ENCODE results near the gene SMYD3. TPM values are rescaled to one million over a fixed set of nuclear protein-coding genes. Genes with fewer than 3 reads are reported as not detected.
A peak's percentile ranks its signal among the peaks of the same experiment; 100 is the strongest.

Gene SMYD3
- total and polyA plus RNA-seq, 9 of the 15 experiments (the other 6 are each of a cell fraction or from before 2014, with no cell fraction given): 128 to 440 (median 197) TPM

- TF ChIP-seq KLF16 (IDR thresholded peaks at IDR 0.05): no peak
- peak; percentile 75; the same call in 1 of the 2 replicates for TF ChIP-seq PML (IDR thresholded peaks at IDR 0.05; ENCODE audit: low read length)
- no peak for TF ChIP-seq CLOCK (CRISPR knock-in tag; IDR thresholded peaks at IDR 0.05; ENCODE audit: borderline replicate concordance)
- peak; percentile 51; the same call in 1 of the 2 replicates for TF ChIP-seq ZEB2 (IDR thresholded peaks at IDR 0.05)
- 0 out of 2 replicates have a peak, but pooled peaks have one; percentile 38 for TF ChIP-seq ZNF324 (CRISPR knock-in tag; IDR thresholded peaks at IDR 0.05)
- TF ChIP-seq KDM5B (IDR thresholded peaks at IDR 0.05; ENCODE audit: insufficient replicate concordance, low read depth, low read length): no peak
- TF ChIP-seq RFX7 (CRISPR knock-in tag; IDR thresholded peaks at IDR 0.05): no peak
- no peak for TF ChIP-seq ZNF347 (CRISPR knock-in tag; IDR thresholded peaks at IDR 0.05; ENCODE audit: low read depth)
- TF ChIP-seq EGR1 (conservative IDR thresholded peaks at IDR 0.05): peak; percentile 49; the same call in 1 of the 2 replicates
- TF ChIP-seq SREBF2 (CRISPR knock-in tag; IDR thresholded peaks at IDR 0.05): no peak
- TF ChIP-seq NR2C1 (IDR thresholded peaks at IDR 0.05): no peak
- TF ChIP-seq NR2C1 (tag; IDR thresholded peaks at IDR 0.05): no peak
- peak; percentile 84 for TF ChIP-seq SMARCE1 (IDR thresholded peaks at IDR 0.05)
- TF ChIP-seq FOXM1 (IDR thresholded peaks at IDR 0.05; ENCODE audit: low read depth): 0 out of 2 replicates have a peak, but pooled peaks have one; percentile 56
- no peak for TF ChIP-seq FOXM1 (CRISPR knock-in tag; IDR thresholded peaks at IDR 0.05; ENCODE audit: low read depth)
- no peak; the same call in 1 of the 2 replicates for TF ChIP-seq RFX1 (IDR thresholded peaks at IDR 0.05)
- no peak for TF ChIP-seq MXD1 (CRISPR knock-in tag; IDR thresholded peaks at IDR 0.05; ENCODE audit: borderline replicate concordance, poor library complexity, severe bottlenecking)
- peak; percentile 80; the same call in 1 of the 2 replicates for TF ChIP-seq SMARCC2 (IDR thresholded peaks at IDR 0.05; ENCODE audit: low read depth)
- peak; percentile 86; the same call in 1 of the 2 replicates for TF ChIP-seq BRD4 (IDR thresholded peaks at IDR 0.05)
- no peak for TF ChIP-seq ATF1 (CRISPR knock-in tag; IDR thresholded peaks at IDR 0.05)
- peak; percentile 22; the same call in 1 of the 2 replicates for TF ChIP-seq ATF1 (tag; IDR thresholded peaks at IDR 0.05)
- no peak for TF ChIP-seq TFAP4 (CRISPR knock-in tag; IDR thresholded peaks at IDR 0.05; ENCODE audit: borderline replicate concordance)
- TF ChIP-seq PBX2 (CRISPR knock-in tag; IDR thresholded peaks at IDR 0.05; ENCODE audit: low read depth): no peak
- 0 out of 2 replicates have a peak, but pooled peaks have one; percentile 11 for TF ChIP-seq PBX2 (tag; conservative IDR thresholded peaks at IDR 0.05; ENCODE audit: low read depth)
These were observed 336.4 kb downstream of the SMYD3 start (continued) for GRCh38 chr1:246170574-246171261.

All from K562 (cell line).